GM18951 (cell line): Measurements from ENCODE around the gene CBFA2T2.
"Not testable (repeated sequence)": the region's sequence is repeated elsewhere in the genome, so short reads cannot be mapped to it uniquely, and the experiment has no call there.

ENCODE experiments used
- POLR2A ChIP-seq: IDR thresholded peaks from 4 replicates; pipeline ENCODE4 v1.6.1; 2011; ENCODE audit warnings: mild to moderate bottlenecking; ENCODE audit not compliant: insufficient read length, insufficient read depth; ENCODE audit errors: extremely low read depth
- in situ Hi-C: fragments of 300-500 bp; cut with MboI; formaldehyde crosslinking; loops from one replicate; pipeline ENCODE4 v1.12.0; 2022; ENCODE audit warnings: low sequenced_read_pairs, mixed read lengths, inconsistent platforms; ENCODE audit not compliant: unreplicated experiment

The CBFA2T2 gene

DNA sequence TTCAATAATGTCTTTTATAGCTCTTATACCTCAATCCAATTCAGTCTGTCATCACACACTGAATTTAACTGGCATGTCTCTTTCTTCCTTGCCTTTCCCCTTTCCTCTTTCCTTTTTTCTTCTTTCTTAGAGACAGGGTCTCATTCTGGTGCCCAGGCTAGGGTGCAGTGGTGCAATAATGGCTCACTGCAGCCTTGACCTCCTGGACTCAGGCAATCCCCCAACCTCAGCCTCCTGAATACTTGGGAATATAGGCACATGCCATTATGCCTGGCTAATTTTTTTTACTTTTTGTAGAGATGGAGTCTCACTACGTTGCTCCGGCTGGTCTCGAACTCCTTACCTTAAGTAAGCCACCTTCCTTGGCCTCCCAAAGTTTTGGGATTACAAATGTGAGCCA, 65.9 kb downstream of the CBFA2T2 start:
- no peak for TF ChIP-seq POLR2A
- in situ Hi-C loops, result no loop called here

DNA sequence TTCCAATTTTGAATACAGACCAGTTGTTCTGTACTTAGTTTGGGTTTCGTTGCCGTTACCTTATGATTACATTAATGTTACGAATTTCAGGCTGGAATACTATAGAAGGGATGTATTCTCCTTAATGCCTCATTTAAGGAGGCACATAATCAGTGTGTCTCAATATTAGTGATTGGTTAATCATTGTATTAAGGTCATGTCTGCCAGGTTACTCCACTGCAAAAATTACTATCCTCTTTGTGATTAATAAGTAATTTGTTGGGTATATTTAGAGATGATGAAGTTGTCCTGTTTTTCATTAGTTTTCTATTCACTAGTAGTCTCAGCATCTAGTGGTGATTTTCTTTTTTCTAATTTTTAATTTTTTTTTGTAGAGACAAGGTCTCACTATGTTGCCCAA, 66.3 kb downstream of the CBFA2T2 start:
- in situ Hi-C loops, result no loop called here
- no peak for TF ChIP-seq POLR2A

DNA sequence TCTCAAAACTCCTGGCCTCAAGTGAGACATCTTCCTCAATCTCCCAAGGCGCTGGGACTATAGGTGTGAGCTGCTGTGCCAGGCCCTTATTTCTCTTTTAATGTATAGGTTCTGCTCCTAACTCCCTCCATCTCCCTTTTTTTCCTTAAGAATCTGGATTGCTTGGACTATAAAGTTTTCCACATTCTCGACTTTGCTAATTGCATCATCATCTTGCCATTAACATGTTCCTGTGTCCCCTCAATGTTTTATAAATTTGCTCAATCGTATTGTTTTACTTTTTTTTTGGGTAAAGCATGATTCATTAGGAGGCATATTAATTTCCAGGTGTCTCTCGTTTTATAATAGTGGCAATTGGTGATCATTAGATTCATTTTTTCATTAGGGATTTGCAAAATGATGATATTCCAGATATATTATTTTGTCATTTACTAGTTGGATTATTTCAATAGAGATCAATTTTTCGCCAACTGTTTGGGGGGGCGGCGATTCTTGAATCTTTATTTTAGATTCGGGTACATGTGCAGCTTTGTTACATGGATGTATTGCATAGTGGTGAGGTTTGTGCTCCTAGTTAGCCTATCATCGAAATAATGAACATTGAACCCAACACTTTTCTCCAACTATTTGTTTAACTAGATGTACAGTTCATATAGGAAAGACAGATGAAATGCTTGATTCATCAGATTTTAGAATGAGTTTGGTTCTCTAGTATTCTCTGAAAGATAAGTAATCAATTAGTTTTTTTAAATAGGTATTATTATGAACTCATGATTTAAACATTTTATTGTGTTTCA, 68.7 kb downstream of the CBFA2T2 start:
- in situ Hi-C loops, result no loop called here
- TF ChIP-seq POLR2A, result no peak

DNA sequence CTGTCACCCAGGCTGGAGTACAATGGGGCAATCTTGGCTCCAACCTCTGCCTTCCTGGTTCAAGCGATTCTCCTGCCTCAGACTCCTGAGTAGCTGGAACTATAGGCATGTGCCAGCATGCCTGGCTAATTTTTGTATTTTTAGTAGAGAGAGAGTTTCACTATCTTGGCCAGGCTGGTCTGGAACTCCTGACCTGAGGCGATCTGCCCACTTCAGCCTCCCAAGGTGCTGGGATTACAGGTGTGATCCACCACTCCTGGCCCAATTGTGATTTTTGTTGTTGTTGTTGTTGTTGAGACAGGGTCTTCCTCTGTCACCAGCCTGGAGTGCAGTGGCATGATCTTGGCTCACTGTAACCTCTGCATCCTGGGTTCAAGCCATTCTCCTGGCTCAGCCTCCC, 69.3 kb downstream of the CBFA2T2 start:
- TF ChIP-seq POLR2A, result no peak
- in situ Hi-C loops, result no loop called here

DNA sequence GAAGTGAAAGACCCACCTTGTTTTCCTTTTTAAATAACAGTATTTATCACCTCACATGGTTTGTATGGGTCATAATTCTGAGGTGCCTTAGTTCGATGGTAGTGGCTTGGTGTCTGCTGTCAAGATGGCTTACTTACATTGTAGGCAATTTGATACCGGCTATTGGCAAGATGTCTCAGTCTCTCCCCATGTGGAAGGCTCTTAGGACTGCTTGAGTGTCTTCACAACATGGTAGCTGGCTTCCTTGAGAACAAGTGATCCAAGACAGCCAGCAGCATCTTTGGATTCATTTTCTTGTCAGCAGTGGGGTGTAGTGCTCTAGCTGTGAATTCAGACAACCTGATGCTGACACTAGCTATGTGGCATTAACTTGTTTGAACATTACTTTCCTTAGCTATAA, 70.1 kb downstream of the CBFA2T2 start:
- no peak for TF ChIP-seq POLR2A
- in situ Hi-C loops, result no loop called here

DNA sequence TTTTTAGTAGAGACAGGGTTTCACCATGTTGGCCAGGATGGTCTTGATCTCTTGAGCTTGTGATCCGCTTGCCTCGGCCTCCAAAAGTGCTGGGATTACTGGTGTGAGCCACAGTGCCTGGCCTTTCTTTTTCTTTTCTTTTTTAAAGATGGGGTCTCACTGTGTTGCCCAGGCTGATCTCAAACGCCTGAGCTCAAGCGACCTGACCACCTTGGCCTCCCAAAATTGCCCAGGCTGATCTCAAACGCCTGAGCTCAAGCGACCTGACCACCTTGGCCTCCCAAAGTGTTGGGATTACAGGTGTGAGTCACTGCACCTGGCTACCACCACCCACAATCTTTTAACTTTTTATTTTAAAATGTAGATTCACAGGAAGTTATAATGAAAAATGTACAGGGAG, 71.2 kb downstream of the CBFA2T2 start:
- in situ Hi-C loops, result not testable (repeated sequence)

DNA sequence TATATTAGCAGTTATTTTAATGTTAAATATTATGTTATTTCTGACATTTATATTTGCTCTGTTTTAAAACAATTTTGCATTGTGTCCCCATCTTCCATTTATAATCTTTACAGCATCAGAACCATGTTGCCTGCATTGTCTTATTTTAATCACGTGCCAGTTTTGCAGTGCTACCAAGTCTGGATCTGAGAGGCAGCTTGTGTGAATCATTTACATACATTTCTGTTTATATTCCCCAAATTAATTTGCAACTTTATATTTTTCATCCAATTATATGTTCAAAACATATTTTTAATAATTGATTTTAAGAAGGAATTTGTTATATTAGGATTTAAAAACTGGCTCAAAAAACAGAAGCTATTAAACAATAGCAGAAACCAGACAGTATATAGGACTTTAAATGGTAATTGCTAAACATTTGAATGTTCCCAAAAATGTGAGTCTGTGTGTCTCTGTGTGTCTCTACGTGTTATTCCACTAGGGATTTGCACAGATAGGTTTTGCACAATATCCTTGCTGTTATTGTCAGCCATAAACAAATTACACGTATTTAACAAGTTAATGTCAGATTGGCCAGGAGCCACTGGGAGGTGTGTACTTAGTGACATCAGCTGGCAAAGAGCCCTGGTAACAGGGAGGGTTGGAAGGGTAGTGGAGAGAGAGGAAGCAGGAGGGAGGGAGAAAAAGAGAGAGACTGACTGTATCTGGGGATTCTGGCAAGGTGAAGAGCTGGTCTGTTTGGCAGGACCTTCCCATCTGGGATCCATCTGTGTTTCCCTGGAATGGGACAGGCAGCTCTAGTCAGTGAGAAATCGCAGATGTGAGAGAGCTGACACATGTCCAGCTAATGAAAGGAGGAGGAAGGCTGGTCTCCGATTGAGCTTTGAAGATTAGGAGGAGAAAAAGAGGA, 72.1 kb downstream of the CBFA2T2 start:
- no peak for TF ChIP-seq POLR2A
- in situ Hi-C loops, result no loop called here

DNA sequence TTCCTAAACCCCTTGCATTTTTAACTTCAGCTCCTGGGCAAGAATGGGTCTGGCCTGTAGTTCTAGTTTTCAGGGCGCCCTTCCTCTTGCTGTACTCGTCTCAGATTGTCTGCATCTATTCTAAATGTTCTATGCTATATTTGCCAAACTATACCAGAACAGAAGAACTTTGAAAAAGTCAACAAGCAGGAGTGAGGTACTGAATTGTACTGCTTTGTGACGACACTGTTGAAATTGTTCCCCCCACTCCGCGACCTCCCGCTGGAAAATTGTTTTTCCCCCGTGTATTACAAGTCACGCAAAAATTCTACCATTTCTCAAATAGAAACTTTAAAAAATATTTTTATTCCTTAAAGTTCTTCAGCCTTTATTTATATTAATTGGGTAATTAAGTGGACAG, 73.9 kb downstream of the CBFA2T2 start:
- no peak for TF ChIP-seq POLR2A
- in situ Hi-C loops, result no loop called here

DNA sequence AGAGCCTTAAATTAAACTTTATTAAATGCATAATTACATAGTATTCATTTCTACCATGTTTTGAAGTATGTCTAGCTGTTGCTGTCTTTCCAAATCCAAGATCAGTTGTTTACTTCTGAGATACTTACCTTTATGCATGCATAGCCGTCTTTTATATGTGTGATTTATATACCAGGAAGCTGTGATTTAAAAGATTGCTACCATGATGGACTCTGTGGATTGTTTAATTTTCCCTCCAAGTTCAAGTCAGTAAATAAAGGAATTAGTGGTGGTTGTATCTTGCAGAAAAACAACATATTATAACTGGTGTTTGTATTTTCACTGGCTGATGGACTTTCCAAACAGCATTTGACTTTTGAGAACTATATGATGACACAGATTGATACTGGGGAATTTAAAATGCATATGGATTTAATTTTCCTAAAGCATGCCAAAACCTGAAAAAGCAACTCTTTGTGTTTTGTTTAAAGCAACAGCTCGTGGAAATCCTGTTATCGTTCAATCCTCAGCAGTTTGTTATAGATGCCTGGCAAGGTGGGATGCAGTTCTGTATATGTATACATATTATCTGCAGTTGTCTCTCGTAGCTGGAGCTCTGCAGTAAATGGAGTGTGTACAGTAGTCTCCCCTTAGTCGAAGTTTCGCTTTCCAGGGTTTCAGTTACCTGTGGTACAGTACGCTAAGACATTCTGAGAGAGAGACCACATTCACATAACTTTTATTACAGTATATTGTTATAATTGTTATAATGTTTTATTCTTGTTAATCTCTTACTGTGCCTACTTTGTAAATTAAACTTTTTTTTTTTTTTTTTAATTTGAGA, 77.1 kb downstream of the CBFA2T2 start:
- no peak for TF ChIP-seq POLR2A
- in situ Hi-C loops, result no loop called here

DNA sequence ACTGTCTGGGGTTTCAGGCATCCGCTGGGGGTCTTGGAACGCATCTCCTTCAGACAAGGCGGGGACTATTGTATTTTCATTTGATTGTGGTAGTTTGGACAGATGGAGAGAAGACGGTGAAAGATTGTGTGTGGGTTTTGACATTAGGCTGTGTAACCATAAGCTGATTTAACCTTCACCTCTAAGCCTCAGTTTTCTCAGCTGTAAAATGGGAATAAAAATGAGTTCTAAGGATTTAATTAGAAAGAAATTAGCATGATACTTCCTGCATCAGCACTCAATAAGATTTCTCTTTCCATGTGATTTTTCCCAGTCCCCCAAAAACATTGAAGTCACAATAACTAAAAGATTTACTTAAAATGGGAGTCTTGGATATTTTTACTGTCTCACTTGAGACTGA, 78.1 kb downstream of the CBFA2T2 start:
- in situ Hi-C loops, result no loop called here
- TF ChIP-seq POLR2A, result no peak

DNA sequence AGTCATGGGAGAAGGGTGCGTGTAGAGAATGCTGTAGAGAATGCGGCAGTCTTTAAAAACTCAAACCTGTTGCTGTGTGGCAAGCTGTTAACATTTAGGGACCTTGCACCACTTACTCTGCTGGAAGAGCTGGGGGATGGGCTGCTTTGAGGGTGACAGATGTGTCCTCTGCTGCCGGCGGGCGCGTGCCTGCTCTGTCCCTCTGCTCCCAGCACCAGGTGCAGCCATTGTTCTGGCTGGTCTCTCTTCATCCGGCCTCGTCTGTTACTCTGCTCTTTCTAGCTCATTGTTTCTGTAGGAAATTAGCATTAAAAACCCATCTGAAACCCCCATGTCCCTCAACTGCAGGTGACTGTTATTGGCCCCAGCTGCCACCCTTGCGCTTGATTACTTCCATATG, 78.5 kb downstream of the CBFA2T2 start:
- in situ Hi-C loops, result no loop called here
- TF ChIP-seq POLR2A, result no peak

DNA sequence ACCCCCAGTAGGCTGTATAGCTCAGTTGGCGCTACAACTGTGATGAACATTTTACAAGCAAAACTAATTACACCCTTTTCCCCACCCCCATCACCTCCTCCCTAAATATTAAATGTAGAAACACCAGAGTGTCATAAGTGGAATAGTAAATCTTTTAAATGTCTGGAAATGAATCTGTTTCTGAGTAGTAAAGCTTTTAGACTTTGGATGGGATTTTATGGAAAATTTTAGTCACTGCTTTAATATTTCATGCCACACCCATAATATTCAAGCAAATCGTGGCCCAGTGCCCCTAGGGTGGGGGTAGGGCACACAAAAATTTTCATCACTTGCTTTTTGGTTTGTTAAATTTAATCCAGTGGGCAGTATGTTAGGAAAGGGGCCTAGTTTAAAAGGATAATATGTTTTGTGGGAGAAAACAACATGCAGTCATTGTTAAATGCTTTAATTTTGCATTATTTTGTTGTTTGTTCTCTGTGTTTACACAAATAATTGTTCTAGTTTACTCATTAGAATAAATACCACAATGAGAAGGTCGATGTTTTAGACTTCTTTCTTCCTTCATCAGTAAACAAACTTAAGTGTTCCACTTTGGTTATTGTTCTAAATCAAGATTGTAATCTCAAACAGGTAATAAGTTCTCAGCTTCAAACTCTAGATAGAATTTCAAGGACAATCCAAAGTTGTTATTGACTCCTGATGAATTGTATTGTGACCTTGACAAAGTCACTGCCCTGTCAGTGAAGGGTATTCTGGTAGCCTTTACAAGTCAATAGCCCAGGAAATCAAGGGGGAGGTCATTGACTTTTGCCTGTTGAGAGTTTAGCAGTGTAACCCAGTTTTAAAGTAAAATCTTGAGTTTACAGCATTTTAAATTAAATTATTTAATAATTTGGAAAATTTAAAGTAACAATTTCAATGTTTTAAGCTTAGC, 79.2 kb downstream of the CBFA2T2 start:
- in situ Hi-C loops, result no loop called here
- TF ChIP-seq POLR2A, result no peak
